GM18499 (cell line): ENCODE results near the gene STARD3.

Experiments
- ATAC-seq: cut with Tn5 transposase; IDR thresholded peaks from one replicate; pipeline ENCODE4 v1.9.1; 2021; ENCODE audit warnings: moderate number of reproducible peaks; ENCODE audit not compliant: insufficient read depth, unreplicated experiment

The STARD3 gene

GRCh38 chr17:39658346-39658745 lies 21.4 kb downstream of the STARD3 start:
- ATAC-seq: no peak

- ATAC-seq: no peak
These were observed 21.8 kb downstream of the STARD3 start for GRCh38 chr17:39658760-39659159.

GRCh38 chr17:39659279-39660010 lies 22.5 kb downstream of the STARD3 start:
- no peak for ATAC-seq

- no peak for ATAC-seq
These were observed 23.0 kb downstream of the STARD3 start for GRCh38 chr17:39660011-39660360.

- ATAC-seq: no peak
These were observed 23.7 kb downstream of the STARD3 start for GRCh38 chr17:39660397-39661385.

- ATAC-seq: no peak
These were observed 25.0 kb downstream of the STARD3 start for GRCh38 chr17:39661744-39662541.

- no peak for ATAC-seq
These were observed 25.8 kb downstream of the STARD3 start for GRCh38 chr17:39662551-39663339.

GRCh38 chr17:39663340-39663687 lies 26.4 kb downstream of the STARD3 start:
- no peak for ATAC-seq

- ATAC-seq: no peak
These were observed 27.0 kb downstream of the STARD3 start for GRCh38 chr17:39663688-39664580.

GRCh38 chr17:39664581-39665561 lies 27.9 kb downstream of the STARD3 start, which contains the start of gene TCAP:
TCAP (plus strand) TSS chr17:39665349; CDS start chr17:39665360, 11 bp downstream.
- no peak for ATAC-seq

GRCh38 chr17:39665642-39666224 lies 28.8 kb downstream of the STARD3 start:
- no peak for ATAC-seq

GRCh38 chr17:39666231-39666600 lies 29.3 kb downstream of the STARD3 start:
- no peak for ATAC-seq

- ATAC-seq: no peak
These were observed 29.8 kb downstream of the STARD3 start for GRCh38 chr17:39666601-39667261.

GRCh38 chr17:39667262-39667944 lies 30.5 kb downstream of the STARD3 start:
- no peak for ATAC-seq

GRCh38 chr17:39667945-39668924 lies 31.3 kb downstream of the STARD3 start, which contains the start of gene PNMT:
PNMT (plus strand) TSS chr17:39668453; CDS start chr17:39668476, 23 bp downstream.
- no peak for ATAC-seq
